ENCODE measurements around the gene FGA. TPM values are rescaled to one million over a fixed set of nuclear protein-coding genes. Genes with fewer than 3 reads are reported as not detected.
"Not testable (repeated sequence)": the region's sequence is repeated elsewhere in the genome, so short reads cannot be mapped to it uniquely, and the experiment has no call there.

The FGA gene
- total RNA-seq, 1 donor: not detected

DNA sequence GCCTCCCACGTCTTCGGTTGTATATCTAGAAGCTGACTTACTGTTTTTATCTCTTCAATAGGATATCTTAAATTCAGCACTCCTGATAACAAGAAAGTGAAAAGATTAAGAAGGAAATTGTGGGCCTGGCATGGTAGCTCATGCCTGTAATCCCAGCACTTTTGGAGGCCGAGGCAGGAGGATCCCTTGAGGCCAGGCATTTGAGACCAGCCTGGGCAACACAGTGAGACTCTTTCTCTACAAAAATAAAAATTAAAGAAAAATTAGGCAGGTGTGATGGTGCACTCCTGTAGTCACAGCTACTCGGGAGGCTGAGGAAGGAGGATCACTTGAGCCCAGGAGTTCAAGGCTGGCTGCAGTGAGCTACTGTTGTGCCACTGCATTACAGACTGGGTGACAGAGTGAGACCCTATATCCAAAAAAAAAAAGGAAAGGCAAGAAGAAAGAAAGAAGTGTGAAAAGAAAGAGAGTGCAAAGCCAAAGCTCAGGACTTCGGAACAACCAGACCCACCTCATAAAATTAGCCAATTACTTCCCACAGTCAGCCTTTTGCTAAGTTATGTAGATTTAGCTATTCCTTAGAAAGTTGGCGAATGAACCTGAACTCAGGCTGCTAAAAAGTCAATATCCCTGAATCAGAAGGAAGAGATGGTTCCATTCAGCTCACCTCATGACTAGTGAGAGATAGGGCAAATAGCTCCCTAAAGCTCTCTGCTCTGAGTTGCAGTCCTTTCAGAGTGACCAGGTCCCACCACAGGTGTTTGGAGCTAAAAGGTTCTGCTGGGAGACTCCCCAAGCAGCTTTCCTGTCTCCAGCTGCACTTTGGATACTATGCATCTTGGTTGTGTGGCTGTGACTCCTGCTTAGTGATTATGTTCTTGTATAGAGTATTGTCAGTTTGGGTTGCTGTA is 12.7 kb upstream of the FGA start:
- Histone ChIP-seq H3K4me2 (ENCODE audit: insufficient read depth, low read length) (no peak overlapping the region), H3K79me2 (ENCODE audit: insufficient read depth, low read length) (no peaks in the 10 kb centered on the region), H3K9me3 (ENCODE audit: low read depth, low read length) (no peaks in the 10 kb centered on the region), H4K20me1 (ENCODE audit: insufficient read depth, low read length) (no peaks in the 10 kb centered on the region), H3K27me3 (ENCODE audit: insufficient read depth, low read length) (peaks cover 3% of the 10 kb centered on the region), H2AFZ (ENCODE audit: low read length) (no peak overlapping the region), H3K27ac (ENCODE audit: low read depth, low read length) (no peak overlapping the region), H3K4me3 (ENCODE audit: insufficient read depth, low read length) (no peak overlapping the region), H3K4me1 (ENCODE audit: insufficient read depth, low read length) (no peaks in the 10 kb centered on the region), H3K36me3 (ENCODE audit: insufficient read depth, low read length) (no peaks in the 10 kb centered on the region)
- no peak for DNase-seq (ENCODE audit: insufficient read length, low spot score, missing footprints)
- TF ChIP-seq, protein P1, sequence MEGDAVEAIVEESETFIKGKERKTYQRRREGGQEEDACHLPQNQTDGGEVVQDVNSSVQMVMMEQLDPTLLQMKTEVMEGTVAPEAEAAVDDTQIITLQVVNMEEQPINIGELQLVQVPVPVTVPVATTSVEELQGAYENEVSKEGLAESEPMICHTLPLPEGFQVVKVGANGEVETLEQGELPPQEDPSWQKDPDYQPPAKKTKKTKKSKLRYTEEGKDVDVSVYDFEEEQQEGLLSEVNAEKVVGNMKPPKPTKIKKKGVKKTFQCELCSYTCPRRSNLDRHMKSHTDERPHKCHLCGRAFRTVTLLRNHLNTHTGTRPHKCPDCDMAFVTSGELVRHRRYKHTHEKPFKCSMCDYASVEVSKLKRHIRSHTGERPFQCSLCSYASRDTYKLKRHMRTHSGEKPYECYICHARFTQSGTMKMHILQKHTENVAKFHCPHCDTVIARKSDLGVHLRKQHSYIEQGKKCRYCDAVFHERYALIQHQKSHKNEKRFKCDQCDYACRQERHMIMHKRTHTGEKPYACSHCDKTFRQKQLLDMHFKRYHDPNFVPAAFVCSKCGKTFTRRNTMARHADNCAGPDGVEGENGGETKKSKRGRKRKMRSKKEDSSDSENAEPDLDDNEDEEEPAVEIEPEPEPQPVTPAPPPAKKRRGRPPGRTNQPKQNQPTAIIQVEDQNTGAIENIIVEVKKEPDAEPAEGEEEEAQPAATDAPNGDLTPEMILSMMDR (IDR thresholded peaks at IDR 0.05; ENCODE audit: extremely low read depth, low read depth, low read length): no peak

GRCh38 chr4:154602404-154603020 is 12.0 kb upstream of the FGA start:
- H3K4me3 ChIP-seq (ENCODE audit: insufficient read depth, low read length): no peak overlapping the region
- H4K20me1 ChIP-seq (ENCODE audit: insufficient read depth, low read length): no peaks in the 10 kb centered on the region
- no peak for DNase-seq (ENCODE audit: insufficient read length, low spot score, missing footprints)
- no peaks in the 10 kb centered on the region for H3K4me1 ChIP-seq (ENCODE audit: insufficient read depth, low read length)
- H3K36me3 ChIP-seq (ENCODE audit: insufficient read depth, low read length): no peaks in the 10 kb centered on the region
- no peak overlapping the region for H3K27ac ChIP-seq (ENCODE audit: low read depth, low read length)
- no peaks in the 10 kb centered on the region for H3K9me3 ChIP-seq (ENCODE audit: low read depth, low read length)
- peaks cover 3% of the 10 kb centered on the region for H3K27me3 ChIP-seq (ENCODE audit: insufficient read depth, low read length)
- no peaks in the 10 kb centered on the region for H3K79me2 ChIP-seq (ENCODE audit: insufficient read depth, low read length)
- no peak overlapping the region for H2AFZ ChIP-seq (ENCODE audit: low read length)
- TF ChIP-seq, protein P1 (IDR thresholded peaks at IDR 0.05; ENCODE audit: extremely low read depth, low read depth, low read length): no peak
- no peak overlapping the region for H3K4me2 ChIP-seq (ENCODE audit: insufficient read depth, low read length)

DNA sequence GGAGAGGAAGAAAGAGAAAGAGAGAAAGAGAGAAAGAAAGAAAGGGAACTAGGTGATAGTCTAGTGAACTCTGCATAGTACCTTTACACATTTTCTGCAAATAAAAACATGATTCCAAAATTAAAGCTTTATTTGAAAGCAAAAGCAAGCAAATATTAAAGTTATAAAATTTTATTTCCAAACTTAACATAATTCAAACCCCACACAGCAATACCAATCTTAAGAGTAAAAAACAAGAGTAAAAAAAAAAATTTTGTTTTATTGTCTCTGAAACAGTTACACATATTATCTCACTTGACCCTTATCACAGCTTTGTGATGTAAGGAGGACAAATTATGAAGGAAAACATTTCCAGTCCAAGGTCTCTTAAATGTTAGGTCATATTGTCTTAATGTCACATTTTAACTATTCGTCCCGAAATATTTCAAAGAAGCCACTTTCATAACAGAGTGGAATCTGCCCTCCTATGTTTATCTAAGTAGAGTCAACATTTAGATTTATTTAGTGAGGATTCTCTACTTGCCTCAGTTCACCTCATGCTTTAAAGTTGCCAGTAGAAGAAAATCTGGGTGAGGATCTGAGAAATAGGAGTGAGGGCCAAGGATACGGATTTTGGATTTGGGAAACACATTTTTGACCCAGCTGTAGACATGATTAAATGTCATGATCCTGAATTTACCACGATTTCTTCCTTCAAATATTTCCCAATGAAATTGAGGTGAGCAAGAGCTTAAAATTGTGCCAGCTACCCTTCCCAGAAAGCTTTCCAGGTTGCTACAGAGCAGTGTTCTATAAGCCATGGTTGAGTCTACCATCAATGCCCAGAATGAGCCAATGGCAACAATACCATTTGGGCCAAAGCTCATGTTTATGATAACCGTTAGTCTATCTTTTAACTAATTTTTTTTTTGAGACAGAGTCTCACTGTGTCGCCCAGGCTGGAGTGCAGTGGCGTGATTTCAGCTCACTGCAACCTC is 7.5 kb upstream of the FGA start:
- DNase-seq (ENCODE audit: insufficient read length, low spot score, missing footprints): peak; percentile 21
- Histone ChIP-seq H3K9me3 (ENCODE audit: low read depth, low read length) (no peaks in the 10 kb centered on the region), H3K27me3 (ENCODE audit: insufficient read depth, low read length) (no peaks in the 10 kb centered on the region), H3K4me1 (ENCODE audit: insufficient read depth, low read length) (no peaks in the 10 kb centered on the region), H3K27ac (ENCODE audit: low read depth, low read length) (no peak overlapping the region), H2AFZ (ENCODE audit: low read length) (no peak overlapping the region), H3K36me3 (ENCODE audit: insufficient read depth, low read length) (no peaks in the 10 kb centered on the region), H3K4me2 (ENCODE audit: insufficient read depth, low read length) (no peak overlapping the region), H4K20me1 (ENCODE audit: insufficient read depth, low read length) (no peaks in the 10 kb centered on the region), H3K79me2 (ENCODE audit: insufficient read depth, low read length) (no peaks in the 10 kb centered on the region), H3K4me3 (ENCODE audit: insufficient read depth, low read length) (no peak overlapping the region)
- TF ChIP-seq, protein P1 (IDR thresholded peaks at IDR 0.05; ENCODE audit: extremely low read depth, low read depth, low read length): no peak

- not testable (repeated sequence) for H3K27ac ChIP-seq (ENCODE audit: low read depth, low read length); H3K4me3 ChIP-seq (ENCODE audit: insufficient read depth, low read length); H2AFZ ChIP-seq (ENCODE audit: low read length); H3K79me2 ChIP-seq (ENCODE audit: insufficient read depth, low read length); H3K27me3 ChIP-seq (ENCODE audit: insufficient read depth, low read length); DNase-seq (ENCODE audit: insufficient read length, low spot score, missing footprints); H3K4me1 ChIP-seq (ENCODE audit: insufficient read depth, low read length); H4K20me1 ChIP-seq (ENCODE audit: insufficient read depth, low read length); H3K4me2 ChIP-seq (ENCODE audit: insufficient read depth, low read length); H3K36me3 ChIP-seq (ENCODE audit: insufficient read depth, low read length); H3K9me3 ChIP-seq (ENCODE audit: low read depth, low read length)
Measured at GRCh38 chr4:154597281-154597680, 6.7 kb upstream of the FGA start.
